K562 (cell line): Measurements from ENCODE around the gene DTYMK. TPM values are rescaled to one million over a fixed set of nuclear protein-coding genes. Genes with fewer than 3 reads are reported as not detected.
A peak's percentile ranks its signal among the peaks of the same experiment; 100 is the strongest.

Experiments used
- ATAC-seq: fragments of 200-7000 bp; cut with Tn5 transposase; 3 replicates; pipeline ENCODE4 v1.9.1; 2020; ENCODE audit warnings: moderate library complexity
- BruUV-seq: library from RNA; stranded (reverse); fragments of 400-500 nt; replicated peaks from 2 replicates; lab custom pipeline; 2021; lab: Mats Ljungman, UMichigan
- CTCF ChIA-PET: fragments of 300-600 bp; formaldehyde crosslinking; extraction: SDS; loops from one replicate; lab custom pipeline; 2021; ENCODE audit warnings: low intra/inter-chr PET ratio; lab: Yijun Ruan, JAX
- POLR2A ChIA-PET: fragments of 300-600, 350-650 bp; sonication (Branson Sonifier 250); formaldehyde crosslinking; extraction: SDS; loops from one replicate; lab custom pipeline; 2021; ENCODE audit warnings: antibody characterized with exemption, inconsistent platforms; lab: Yijun Ruan, JAX
- DNase-seq, 4 experiments: peaks; one replicate each; pipeline versions ENCODE4 v3.0.0 to v3.0.0-alpha.2; 2011 to 2018; ENCODE audit warnings: low spot score in 3 of 4, mixed read lengths in 3 of 4; ENCODE audit errors: extremely low read depth in 1 of 4
- FAIRE-seq: peaks from 2 replicates; lab custom pipeline; 2011; peaks lifted over from hg19 to GRCh38; lab: Jason Lieb, UNC
- H2AFZ ChIP-seq: 2 replicates; pipeline ENCODE4 v1.6.0; 2011; ENCODE audit warnings: low read depth, low read length, control low read depth, inconsistent platforms
- H3K27ac ChIP-seq: fragments of 200-600 bp; 3 replicates; pipeline ENCODE4 v1.8.0; 2011; ENCODE audit warnings: low read depth, mild to moderate bottlenecking, control low read depth, inconsistent platforms, low read length, moderate library complexity, mixed read lengths; ENCODE audit errors: extremely low read depth
- H3K27me3 ChIP-seq, 2 experiments: fragments of 300-600 bp in 1 of 2; 2 replicates in 1 of 2; 3 replicates in 1 of 2; pipeline versions ENCODE4 v1.6.0 to v1.8.0; 2011; ENCODE audit warnings: inconsistent platforms in 2 of 2, low read length in 2 of 2, mild to moderate bottlenecking in 1 of 2, mixed read lengths in 1 of 2, moderate library complexity in 1 of 2; ENCODE audit not compliant: control insufficient read depth in 2 of 2, insufficient read depth in 2 of 2
- H3K36me3 ChIP-seq: fragments of 300-600 bp; 3 replicates; pipeline ENCODE4 v1.8.0; 2011; ENCODE audit warnings: mild to moderate bottlenecking, low read length, inconsistent platforms; ENCODE audit not compliant: control insufficient read depth, insufficient read depth
- H3K4me1 ChIP-seq, 2 experiments: fragments of 200-600 bp in 1 of 2; replicated peaks in 1 of 2; 2 replicates in 1 of 2; 3 replicates in 1 of 2; pipeline versions ENCODE4 v1.5.1 to v1.8.0; 2011; ENCODE audit warnings: inconsistent platforms in 2 of 2, low read length in 2 of 2, mild to moderate bottlenecking in 1 of 2, mixed read lengths in 1 of 2, moderate library complexity in 1 of 2; ENCODE audit not compliant: control insufficient read depth in 2 of 2, insufficient read depth in 2 of 2
- H3K4me2 ChIP-seq: 2 replicates; pipeline ENCODE4 v1.6.1; 2011; ENCODE audit warnings: low read length, control low read depth, inconsistent platforms, mixed read lengths; ENCODE audit not compliant: insufficient read depth
- H3K4me3 ChIP-seq: fragments of 200-600 bp; sonication (generic), shearing (Covaris generic); 2 replicates; pipeline ENCODE4 v1.5.1; 2016; ENCODE audit warnings: control low read depth, inconsistent platforms
- H3K79me2 ChIP-seq: fragments of 200-600 bp; 3 replicates; pipeline ENCODE4 v1.8.0; 2011; ENCODE audit warnings: low read length, inconsistent platforms; ENCODE audit not compliant: control insufficient read depth, insufficient read depth
- H3K9ac ChIP-seq, 2 experiments: 2 replicates each; pipeline versions ENCODE4 v1.6.0 to v1.6.1; 2011; ENCODE audit warnings: low read depth in 2 of 2, low read length in 2 of 2, control low read depth in 1 of 2, inconsistent platforms in 1 of 2, mild to moderate bottlenecking in 1 of 2, mixed read lengths in 1 of 2; ENCODE audit not compliant: insufficient read depth in 1 of 2
- H3K9me1 ChIP-seq: one replicate; pipeline ENCODE4 v1.6.0; 2011; ENCODE audit warnings: inconsistent platforms, mild to moderate bottlenecking, low read length, moderate library complexity; ENCODE audit not compliant: control insufficient read depth, insufficient read depth
- H3K9me3 ChIP-seq: replicated peaks from 2 replicates; pipeline ENCODE4 v1.5.1; 2011; ENCODE audit warnings: low read depth, low read length, inconsistent platforms; ENCODE audit not compliant: control insufficient read depth, insufficient read depth
- H4K20me1 ChIP-seq: replicated peaks from 2 replicates; pipeline ENCODE4 v1.6.1; 2011; ENCODE audit warnings: low read length, inconsistent platforms, mixed read lengths; ENCODE audit not compliant: control insufficient read depth, insufficient read depth
- BACH1 ChIP-seq: fragments of 200-800 bp; sonication (Bioruptor generic); IDR thresholded peaks from 2 replicates; pipeline ENCODE4 v1.6.1; 2016; ENCODE audit warnings: missing genetic modification characterization, missing compliant biosample characterization
- ETS2 ChIP-seq: IDR thresholded peaks from 2 replicates; pipeline ENCODE4 v1.6.1; 2016; ENCODE audit warnings: borderline replicate concordance, missing genetic modification characterization, mild to moderate bottlenecking, moderate library complexity, missing compliant biosample characterization; ENCODE audit not compliant: poor library complexity, severe bottlenecking
- HNRNPLL ChIP-seq: fragments of 200-400 bp; formaldehyde crosslinking; IDR thresholded peaks from 2 replicates; pipeline ENCODE4 v1.6.1; 2017; ENCODE audit warnings: low read length, low read depth, mild to moderate bottlenecking; ENCODE audit not compliant: poor library complexity, severe bottlenecking
- RBBP5 ChIP-seq: fragments of 200-600 bp; sonication (generic); IDR thresholded peaks from 2 replicates; pipeline ENCODE4 v1.6.1; 2012; ENCODE audit warnings: borderline replicate concordance, mild to moderate bottlenecking, low read length, control low read depth, inconsistent platforms; ENCODE audit not compliant: insufficient read depth, poor library complexity, severe bottlenecking
- XRCC5 ChIP-seq: fragments of 200-400 bp; formaldehyde crosslinking; IDR thresholded peaks from 2 replicates; pipeline ENCODE4 v1.6.1; 2017; ENCODE audit warnings: low read depth, mild to moderate bottlenecking, low read length
- ZNF212 ChIP-seq: fragments of 450-650 bp; formaldehyde crosslinking; IDR thresholded peaks from 2 replicates; pipeline ENCODE4 v1.4.0; 2020; ENCODE audit warnings: mild to moderate bottlenecking
- ZNF3 ChIP-seq: fragments of 250-450 bp; sonication (Bioruptor Pico); IDR thresholded peaks from 2 replicates; pipeline ENCODE4 v1.5.0; 2021; ENCODE audit warnings: mild to moderate bottlenecking, moderate library complexity
- ZNF699 ChIP-seq: fragments of 250-450 bp; sonication (Bioruptor Pico); IDR thresholded peaks from 2 replicates; pipeline ENCODE4 v1.8.0; 2021; ENCODE audit warnings: mild to moderate bottlenecking, moderate library complexity; ENCODE audit not compliant: insufficient replicate concordance
- WGBS: fragments of 100-300 bp; shearing (Covaris generic); methylation state at CpG from one replicate; pipeline ENCODE4 v1.1.6; 2016; ENCODE audit warnings: low coverage, mixed read lengths; ENCODE audit not compliant: insufficient coverage; ENCODE audit errors: missing lambda C conversion rate; 5-methylcytosine and 5-hydroxymethylcytosine counted together
- in situ Hi-C: fragments of 300-500 bp; cut with MboI; formaldehyde crosslinking; loops from 4 replicates; pipeline ENCODE4 v1.15.0; 2018; ENCODE audit warnings: inconsistent platforms, mixed read lengths
- intact Hi-C: fragments of 100-400 bp; cut with micrococcal nuclease; formaldehyde crosslinking; loops from 2 replicates; pipeline ENCODE4 v1.14.2; 2022
- polyA plus RNA-seq, 8 experiments: library from polyadenylated mRNA; depleted of rRNA in 4 of 8; stranded (reverse) in 5 of 8; unstranded in 3 of 8; fragments of >200 nt; fragmentation: Nextera tagmentation in 2 of 8; fragmentation: Illumina TruSeq in 1 of 8; extraction: Ambion mirVana in 2 of 8; extraction: Trizol in 1 of 8; gene quantifications; 2 replicates each; pipeline versions ENCODE4 v1.2.1 to v1.2.3, GENCODE V29; 2011 to 2014; ENCODE audit warnings: inconsistent platforms in 1 of 8, missing spikeins in 1 of 8
- total RNA-seq, 7 experiments: library from RNA; depleted of rRNA in 6 of 7; stranded (reverse); fragments of >200 nt in 6 of 7; fragmentation: Illumina TruSeq in 2 of 7; extraction: Trizol in 2 of 7; gene quantifications; 2 replicates each; pipeline versions ENCODE4 v1.2.1 to v1.2.3, GENCODE V29; 2011 to 2021; ENCODE audit warnings: low replicate concordance in 1 of 7
- TF ChIP-seq, protein P1 (sequence below): sonication (generic); formaldehyde crosslinking; IDR thresholded peaks from 2 replicates; pipeline ENCODE4 v1.9.0; 2022; ENCODE audit warnings: mild to moderate bottlenecking, missing genetic modification reagents
- TF ChIP-seq, protein P2 (sequence below): fragments of 450-650 bp; formaldehyde crosslinking; IDR thresholded peaks from 2 replicates; pipeline ENCODE4 v1.4.0; 2020; ENCODE audit warnings: mild to moderate bottlenecking, mixed read lengths
- TF ChIP-seq, protein P3 (sequence below), 2 experiments: fragments of 150-350 bp in 1 of 2; IDR thresholded peaks; 2 replicates each; pipeline ENCODE4 v1.6.1; 2012 to 2016; ENCODE audit warnings: low read depth in 2 of 2, low read length in 2 of 2, mild to moderate bottlenecking in 1 of 2, moderate library complexity in 1 of 2

DTYMK gene
- total and polyA plus RNA-seq, 9 of the 15 experiments (the other 6 are each of a cell fraction or from before 2014, with no cell fraction given) = 8.2 to 85.0 (median 47.9) TPM

DNA sequence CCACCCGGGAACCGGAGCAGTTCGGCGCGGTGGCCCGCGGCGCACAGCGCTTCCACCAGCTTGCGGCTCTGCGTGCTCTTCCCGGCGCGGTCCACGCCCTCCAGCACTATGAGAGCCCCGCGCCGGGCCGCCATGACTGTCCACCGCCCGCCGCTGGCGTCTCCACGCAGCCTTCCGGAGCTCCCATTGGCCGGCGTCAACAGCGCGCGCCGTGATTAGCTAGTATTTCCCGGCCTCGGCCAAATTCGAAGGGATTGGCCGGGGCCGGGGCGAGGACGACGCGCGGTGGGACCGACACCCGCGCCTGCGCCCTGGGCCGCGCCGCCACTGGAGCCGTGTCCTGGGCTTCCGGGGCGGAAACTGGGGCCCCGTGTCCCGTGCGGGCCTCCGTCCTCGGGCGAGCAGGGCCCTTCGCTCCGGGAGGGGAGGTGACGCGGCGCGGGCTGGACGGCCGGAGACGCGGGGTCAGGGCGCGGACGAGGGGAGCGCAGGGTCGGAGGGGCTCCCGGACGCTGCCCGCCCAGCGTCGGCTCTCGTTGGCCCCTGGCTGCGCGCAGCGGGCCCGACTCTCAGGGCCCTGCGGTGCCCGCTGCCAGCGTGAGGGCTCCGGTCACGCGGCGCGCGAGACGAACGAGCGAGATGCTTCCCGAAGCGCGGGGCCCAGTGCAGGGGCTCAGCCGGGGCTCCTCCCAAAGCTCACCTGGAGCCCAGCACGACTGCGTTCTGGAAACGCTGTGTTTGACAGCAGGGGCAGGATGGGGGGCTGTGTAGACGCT is at the start of gene DTYMK (continued):
- TF ChIP-seq RBBP5 (peak; percentile 82), HNRNPLL (peak; percentile 39)
- TF ChIP-seq, protein P1, sequence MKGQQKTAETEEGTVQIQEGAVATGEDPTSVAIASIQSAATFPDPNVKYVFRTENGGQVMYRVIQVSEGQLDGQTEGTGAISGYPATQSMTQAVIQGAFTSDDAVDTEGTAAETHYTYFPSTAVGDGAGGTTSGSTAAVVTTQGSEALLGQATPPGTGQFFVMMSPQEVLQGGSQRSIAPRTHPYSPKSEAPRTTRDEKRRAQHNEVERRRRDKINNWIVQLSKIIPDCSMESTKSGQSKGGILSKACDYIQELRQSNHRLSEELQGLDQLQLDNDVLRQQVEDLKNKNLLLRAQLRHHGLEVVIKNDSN (CRISPR knock-in tag) = 0 out of 2 replicates have a peak, but pooled peaks have one; percentile 34

DNA sequence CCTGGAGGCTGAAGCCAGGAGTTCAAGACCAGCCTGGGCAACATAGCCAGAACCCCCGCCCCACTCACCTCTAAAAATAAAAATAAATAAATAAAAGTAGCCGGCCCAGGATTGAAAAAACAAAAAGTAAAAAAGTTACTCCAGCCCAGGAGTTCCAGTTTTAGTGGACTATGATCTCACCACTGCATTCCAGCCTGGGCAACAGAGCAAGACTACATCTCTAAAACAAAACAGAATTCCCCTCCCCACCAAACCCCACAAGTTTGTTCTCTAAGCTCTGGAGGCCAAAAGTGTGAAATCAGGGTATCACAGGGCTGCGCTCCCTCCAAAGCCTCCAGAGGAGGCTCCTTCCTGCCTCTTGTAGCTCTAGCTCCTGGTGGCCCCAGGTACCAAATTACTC is 49.5 kb upstream of the DTYMK start:
- Histone ChIP-seq H3K27ac (no peak overlapping the region), H3K4me2 (no peak overlapping the region), H3K9ac (no peak overlapping the region), H4K20me1 (no peaks in the 10 kb centered on the region), H3K79me2 (peaks cover 19% of the 10 kb centered on the region), H3K4me1 (peaks cover 2 to 50% of the 10 kb centered on the region in 2 experiments; a peak in 3 of 5 replicates), H2AFZ (no peak overlapping the region), H3K9me3 (no peaks in the 10 kb centered on the region), H3K27me3 (no peaks in the 10 kb centered on the region), H3K36me3 (peaks cover 14% of the 10 kb centered on the region; the same call in 1 of the 3 replicates), H3K9me1 (no peaks in the 10 kb centered on the region), H3K4me3 (no peak overlapping the region)
- DNase-seq (no peak), FAIRE-seq (no peak), ATAC-seq (no peak)
- intact Hi-C loops (no loop called here), in situ Hi-C loops (no loop called here)
- WGBS = 86% methylated on average over 2 of the region's 3 CpGs
- POLR2A ChIA-PET = interaction anchor here (0.6 kb wide), 1 partner anchor 34 kb away, joined by 3 read pairs; the partner anchor contains the start of gene ING5
- no TSS peak for BruUV-seq
- CTCF ChIA-PET = no interaction called here
- TF ChIP-seq, protein P2, sequence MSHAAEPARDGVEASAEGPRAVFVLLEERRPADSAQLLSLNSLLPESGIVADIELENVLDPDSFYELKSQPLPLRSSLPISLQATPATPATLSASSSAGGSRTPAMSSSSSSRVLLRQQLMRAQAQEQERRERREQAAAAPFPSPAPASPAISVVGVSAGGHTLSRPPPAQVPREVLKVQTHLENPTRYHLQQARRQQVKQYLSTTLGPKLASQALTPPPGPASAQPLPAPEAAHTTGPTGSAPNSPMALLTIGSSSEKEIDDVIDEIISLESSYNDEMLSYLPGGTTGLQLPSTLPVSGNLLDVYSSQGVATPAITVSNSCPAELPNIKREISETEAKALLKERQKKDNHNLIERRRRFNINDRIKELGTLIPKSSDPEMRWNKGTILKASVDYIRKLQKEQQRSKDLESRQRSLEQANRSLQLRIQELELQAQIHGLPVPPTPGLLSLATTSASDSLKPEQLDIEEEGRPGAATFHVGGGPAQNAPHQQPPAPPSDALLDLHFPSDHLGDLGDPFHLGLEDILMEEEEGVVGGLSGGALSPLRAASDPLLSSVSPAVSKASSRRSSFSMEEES (CRISPR knock-in tag) = no peak
- TF ChIP-seq ZNF699 (CRISPR knock-in tag) = no peak
- TF ChIP-seq ZNF3 (CRISPR knock-in tag) = no peak
- TF ChIP-seq XRCC5 = no peak
- no peak for TF ChIP-seq HNRNPLL
- TF ChIP-seq, protein P3, sequence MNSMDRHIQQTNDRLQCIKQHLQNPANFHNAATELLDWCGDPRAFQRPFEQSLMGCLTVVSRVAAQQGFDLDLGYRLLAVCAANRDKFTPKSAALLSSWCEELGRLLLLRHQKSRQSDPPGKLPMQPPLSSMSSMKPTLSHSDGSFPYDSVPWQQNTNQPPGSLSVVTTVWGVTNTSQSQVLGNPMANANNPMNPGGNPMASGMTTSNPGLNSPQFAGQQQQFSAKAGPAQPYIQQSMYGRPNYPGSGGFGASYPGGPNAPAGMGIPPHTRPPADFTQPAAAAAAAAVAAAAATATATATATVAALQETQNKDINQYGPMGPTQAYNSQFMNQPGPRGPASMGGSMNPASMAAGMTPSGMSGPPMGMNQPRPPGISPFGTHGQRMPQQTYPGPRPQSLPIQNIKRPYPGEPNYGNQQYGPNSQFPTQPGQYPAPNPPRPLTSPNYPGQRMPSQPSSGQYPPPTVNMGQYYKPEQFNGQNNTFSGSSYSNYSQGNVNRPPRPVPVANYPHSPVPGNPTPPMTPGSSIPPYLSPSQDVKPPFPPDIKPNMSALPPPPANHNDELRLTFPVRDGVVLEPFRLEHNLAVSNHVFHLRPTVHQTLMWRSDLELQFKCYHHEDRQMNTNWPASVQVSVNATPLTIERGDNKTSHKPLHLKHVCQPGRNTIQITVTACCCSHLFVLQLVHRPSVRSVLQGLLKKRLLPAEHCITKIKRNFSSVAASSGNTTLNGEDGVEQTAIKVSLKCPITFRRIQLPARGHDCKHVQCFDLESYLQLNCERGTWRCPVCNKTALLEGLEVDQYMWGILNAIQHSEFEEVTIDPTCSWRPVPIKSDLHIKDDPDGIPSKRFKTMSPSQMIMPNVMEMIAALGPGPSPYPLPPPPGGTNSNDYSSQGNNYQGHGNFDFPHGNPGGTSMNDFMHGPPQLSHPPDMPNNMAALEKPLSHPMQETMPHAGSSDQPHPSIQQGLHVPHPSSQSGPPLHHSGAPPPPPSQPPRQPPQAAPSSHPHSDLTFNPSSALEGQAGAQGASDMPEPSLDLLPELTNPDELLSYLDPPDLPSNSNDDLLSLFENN (IDR thresholded peaks at IDR 0.05; ENCODE audit: low read depth in 2 of 2, low read length in 2 of 2) = no peak
- no peak for TF ChIP-seq ETS2 (tag)
- no peak for TF ChIP-seq BACH1 (tag)
- TF ChIP-seq ZNF212 (CRISPR knock-in tag) = no peak
